ENCODE results near the gene BGN.

BGN gene

DNA sequence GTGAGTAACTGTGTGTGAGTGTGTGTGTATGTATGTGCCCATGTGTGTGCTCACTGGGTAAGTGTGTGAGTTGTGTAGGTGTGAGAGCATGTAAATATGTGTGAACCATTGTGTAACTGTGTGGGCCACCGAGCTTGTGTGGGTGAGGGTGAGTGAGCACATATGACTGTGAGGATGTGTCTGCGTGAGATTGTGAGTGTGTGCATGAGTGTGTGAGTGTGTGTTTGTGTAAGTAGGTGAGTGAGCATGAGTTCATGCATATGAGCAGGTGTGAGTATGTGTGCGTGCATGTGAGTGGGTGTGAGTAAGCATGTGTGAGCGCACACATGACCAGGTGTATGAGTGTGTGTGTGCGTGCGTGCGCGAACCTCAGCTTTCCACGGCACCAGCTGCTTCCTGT lies 21.3 kb downstream of the BGN start:
- TF ChIP-seq, protein P1, sequence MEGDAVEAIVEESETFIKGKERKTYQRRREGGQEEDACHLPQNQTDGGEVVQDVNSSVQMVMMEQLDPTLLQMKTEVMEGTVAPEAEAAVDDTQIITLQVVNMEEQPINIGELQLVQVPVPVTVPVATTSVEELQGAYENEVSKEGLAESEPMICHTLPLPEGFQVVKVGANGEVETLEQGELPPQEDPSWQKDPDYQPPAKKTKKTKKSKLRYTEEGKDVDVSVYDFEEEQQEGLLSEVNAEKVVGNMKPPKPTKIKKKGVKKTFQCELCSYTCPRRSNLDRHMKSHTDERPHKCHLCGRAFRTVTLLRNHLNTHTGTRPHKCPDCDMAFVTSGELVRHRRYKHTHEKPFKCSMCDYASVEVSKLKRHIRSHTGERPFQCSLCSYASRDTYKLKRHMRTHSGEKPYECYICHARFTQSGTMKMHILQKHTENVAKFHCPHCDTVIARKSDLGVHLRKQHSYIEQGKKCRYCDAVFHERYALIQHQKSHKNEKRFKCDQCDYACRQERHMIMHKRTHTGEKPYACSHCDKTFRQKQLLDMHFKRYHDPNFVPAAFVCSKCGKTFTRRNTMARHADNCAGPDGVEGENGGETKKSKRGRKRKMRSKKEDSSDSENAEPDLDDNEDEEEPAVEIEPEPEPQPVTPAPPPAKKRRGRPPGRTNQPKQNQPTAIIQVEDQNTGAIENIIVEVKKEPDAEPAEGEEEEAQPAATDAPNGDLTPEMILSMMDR (IDR thresholded peaks at IDR 0.05; ENCODE audit: unreplicated experiment in 3 of 3): no peak
- Mint-ChIP-seq H3K9me3 (peaks cover 10% of the 10 kb centered on the region), H3K4me1 (no peaks in the 10 kb centered on the region), H3K36me3 (ENCODE audit: low read depth) (peaks cover 4% of the 10 kb centered on the region), H3K4me3 (peak overlapping the region; percentile 0 to 21 (median 7)), H3K27me3 (ENCODE audit: low read depth) (peaks cover 52% of the 10 kb centered on the region), H3K27ac (no peak overlapping the region)

DNA sequence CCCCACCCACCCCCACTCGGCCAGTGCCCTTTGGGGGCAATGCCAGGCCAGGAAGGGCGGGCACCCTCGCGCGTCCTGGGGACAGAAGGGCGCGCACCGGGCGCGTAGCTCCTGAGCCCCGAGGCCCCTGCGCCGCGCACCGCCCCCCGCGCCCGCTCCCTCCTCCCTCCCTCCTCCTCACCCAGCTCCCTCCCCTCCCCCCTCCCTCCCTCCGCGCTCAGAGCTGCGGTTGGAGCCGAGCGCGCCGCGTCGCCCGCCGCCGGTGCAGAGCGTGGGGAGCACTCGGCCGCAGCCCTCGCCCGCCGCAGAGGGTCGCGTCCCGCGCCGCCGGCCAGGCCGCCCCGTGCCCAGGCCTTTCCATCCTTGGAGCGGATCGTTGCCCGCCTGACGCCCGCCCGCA lies 22.6 kb downstream of the BGN start, which contains the start of gene ATP2B3:
TSS of gene ATP2B3 (plus strand) at position 220 of the 400 bp plus-strand sequence. CDS start 18,606 bp downstream, outside the sequence.
- peak within 1 kb of the TSS; percentile 36 to 78 (median 46) for H3K4me3 Mint-ChIP-seq
- peaks cover 4% of the 10 kb centered on the region for H3K36me3 Mint-ChIP-seq (ENCODE audit: low read depth)
- peaks cover 13% of the 10 kb centered on the region for H3K9me3 Mint-ChIP-seq
- H3K27ac Mint-ChIP-seq: no peak within 1 kb of the TSS
- H3K4me1 Mint-ChIP-seq: no peaks in the 10 kb centered on the region
- peaks cover 51% of the 10 kb centered on the region for H3K27me3 Mint-ChIP-seq (ENCODE audit: low read depth)
- TF ChIP-seq, protein P1 (IDR thresholded peaks at IDR 0.05; ENCODE audit: unreplicated experiment in 3 of 3): no peak

DNA sequence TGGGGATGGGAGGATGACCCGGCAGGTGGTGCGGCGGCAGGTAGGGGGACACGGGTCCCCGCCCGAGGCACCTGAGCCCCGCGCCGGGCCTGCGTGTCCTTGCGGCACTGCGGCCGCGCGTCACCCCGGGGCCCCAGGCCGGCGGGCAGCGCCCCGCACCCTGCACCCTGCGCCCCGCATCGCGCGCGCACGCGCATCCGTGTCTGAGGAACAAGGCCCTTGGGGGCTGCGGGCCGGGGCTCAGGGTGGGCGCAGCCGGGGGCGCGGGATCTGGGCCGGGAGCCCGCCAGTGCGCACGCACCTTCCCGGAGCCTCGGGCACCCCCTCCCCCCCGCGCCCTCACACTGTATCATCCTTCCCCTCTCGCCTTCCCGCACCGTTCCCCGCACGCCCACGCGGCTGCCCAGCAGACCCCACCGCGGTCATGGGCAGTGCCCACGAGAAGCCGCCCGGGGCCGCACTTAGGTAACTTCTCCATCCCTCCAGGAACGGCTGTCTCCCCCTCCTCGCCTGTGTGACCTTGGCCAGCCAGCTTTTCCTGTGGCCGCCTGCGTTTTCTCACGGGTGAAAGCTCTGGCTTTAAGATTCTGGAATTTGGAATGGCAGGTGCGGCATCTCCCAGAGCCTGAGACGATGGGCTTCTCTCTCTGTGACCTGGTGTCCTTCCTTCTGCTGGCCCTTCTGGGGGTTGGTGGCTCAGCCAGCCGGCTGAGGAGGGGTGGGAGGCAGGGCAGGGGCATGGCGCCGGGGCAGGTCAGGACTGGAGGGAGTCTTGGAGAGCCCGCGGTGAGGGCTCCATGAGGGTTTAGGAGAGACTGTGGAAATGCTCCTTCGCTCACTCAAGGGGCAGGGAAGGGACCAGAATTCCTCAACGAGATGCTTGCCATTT lies 23.4 kb downstream of the BGN start:
- Mint-ChIP-seq H3K36me3 (ENCODE audit: low read depth) (peaks cover 4% of the 10 kb centered on the region), H3K27me3 (ENCODE audit: low read depth) (peaks cover 51% of the 10 kb centered on the region), H3K27ac (no peak overlapping the region), H3K9me3 (peaks cover 13% of the 10 kb centered on the region), H3K4me1 (no peaks in the 10 kb centered on the region), H3K4me3 (peak overlapping the region; percentile 36 to 78 (median 46))
- TF ChIP-seq, protein P1 (IDR thresholded peaks at IDR 0.05; ENCODE audit: unreplicated experiment in 3 of 3): no peak

DNA sequence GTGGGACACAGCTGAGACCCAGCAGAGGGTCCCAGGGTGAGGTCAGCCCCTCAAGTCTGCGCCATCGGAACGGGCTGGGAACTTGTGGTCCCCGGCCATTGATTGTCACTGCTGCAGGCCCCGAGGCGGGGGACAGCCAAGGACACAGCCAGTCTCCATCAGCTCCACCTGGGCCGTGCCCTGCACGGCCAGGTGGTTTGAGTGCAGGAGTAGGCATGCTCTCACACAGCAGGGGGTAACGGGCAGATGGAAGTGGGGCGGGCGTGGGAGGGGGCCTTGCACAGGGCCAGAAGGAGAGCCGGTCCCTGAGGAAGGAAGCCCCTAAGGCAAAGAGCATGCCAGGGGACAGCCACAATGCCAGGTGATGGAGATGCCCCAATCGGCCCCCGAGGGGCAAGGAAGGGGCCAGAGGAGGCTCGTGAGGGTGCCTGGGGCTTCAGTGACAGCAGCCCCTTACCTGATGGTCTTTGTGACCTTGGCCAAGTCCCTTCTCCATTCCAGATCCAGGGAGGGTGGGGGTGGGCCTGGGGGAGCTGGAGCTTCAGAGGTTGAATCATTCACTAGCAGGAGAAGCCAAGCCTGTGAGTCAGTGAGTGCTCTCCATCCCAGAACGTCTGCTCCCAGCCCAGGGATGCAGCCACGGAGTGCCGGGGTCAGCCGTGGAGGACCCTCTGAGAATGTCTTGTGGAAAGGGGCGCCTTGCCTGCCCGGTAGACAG lies 24.9 kb downstream of the BGN start:
- TF ChIP-seq, protein P1 (IDR thresholded peaks at IDR 0.05; ENCODE audit: unreplicated experiment in 3 of 3): no peak
- Mint-ChIP-seq H3K27ac (no peak overlapping the region), H3K36me3 (ENCODE audit: low read depth) (peaks cover 4% of the 10 kb centered on the region), H3K9me3 (peaks cover 18% of the 10 kb centered on the region), H3K4me3 (no peak overlapping the region), H3K4me1 (no peaks in the 10 kb centered on the region), H3K27me3 (ENCODE audit: low read depth) (peaks cover 60% of the 10 kb centered on the region)

DNA sequence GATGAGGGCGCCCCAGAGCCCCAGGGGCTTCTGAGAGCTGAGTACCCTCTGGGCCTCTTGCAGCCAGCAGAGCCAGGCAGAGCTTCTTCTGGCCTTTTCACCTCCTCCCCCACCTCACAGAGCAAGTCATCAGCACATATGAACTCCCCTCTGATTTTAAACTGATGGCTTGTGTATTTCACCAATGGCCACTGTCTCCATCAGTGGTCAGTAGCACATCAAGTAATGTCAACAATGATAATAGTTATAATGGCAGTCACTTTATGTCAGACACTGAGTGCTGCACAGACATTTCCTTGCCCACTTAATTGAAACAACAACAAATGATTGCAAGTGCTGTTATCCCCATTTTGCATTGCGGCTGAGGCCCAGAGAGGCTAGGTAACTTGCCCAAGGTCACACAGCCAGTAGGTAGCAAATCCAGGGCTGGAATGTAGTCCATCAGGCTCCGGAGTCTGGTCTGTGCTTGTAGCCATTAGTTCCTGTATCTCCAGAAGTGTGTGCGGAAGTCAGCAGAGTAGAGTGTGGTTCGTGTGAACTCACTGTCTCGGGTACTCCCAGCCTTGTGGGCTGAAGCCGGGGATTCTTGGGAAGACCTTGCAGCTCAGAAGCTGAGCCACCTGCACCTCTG lies 25.6 kb downstream of the BGN start:
- Mint-ChIP-seq H3K4me1 (no peaks in the 10 kb centered on the region), H3K9me3 (peaks cover 18% of the 10 kb centered on the region), H3K27ac (no peak overlapping the region), H3K36me3 (ENCODE audit: low read depth) (peaks cover 4% of the 10 kb centered on the region), H3K27me3 (ENCODE audit: low read depth) (peaks cover 61% of the 10 kb centered on the region), H3K4me3 (no peak overlapping the region)
- TF ChIP-seq, protein P1 (IDR thresholded peaks at IDR 0.05; ENCODE audit: unreplicated experiment in 3 of 3): no peak

Measured in nephron (organoid).